Dendritic cell treated with granulocyte-macrophage colony-stimulating factor and Interleukin-4, amounts not matched to agents 40 ng/mL and 50 ng/mL, for 4 days (primary cell): ENCODE results near the gene ZNF787.
A peak's percentile ranks its signal among the peaks of the same experiment; 100 is the strongest.
"Not testable (repeated sequence)": the region's sequence is repeated elsewhere in the genome, so short reads cannot be mapped to it uniquely, and the experiment has no call there.

ENCODE experiments used
- H3K27ac Mint-ChIP-seq: one replicate; pipeline ENCODE4 v1.8.0; 2022; ENCODE audit warnings: mild to moderate bottlenecking, mixed read lengths
- H3K27me3 Mint-ChIP-seq: one replicate; pipeline ENCODE4 v1.8.0; 2022; ENCODE audit warnings: mild to moderate bottlenecking, mixed read lengths
- H3K36me3 Mint-ChIP-seq: one replicate; pipeline ENCODE4 v1.8.0; 2022; ENCODE audit warnings: low read depth, mixed read lengths
- H3K4me1 Mint-ChIP-seq: one replicate; pipeline ENCODE4 v1.8.0; 2022; ENCODE audit warnings: low read depth, mixed read lengths
- H3K4me3 Mint-ChIP-seq: one replicate; pipeline ENCODE4 v1.8.0; 2022; ENCODE audit warnings: mild to moderate bottlenecking, moderate library complexity, mixed read lengths
- H3K9me3 Mint-ChIP-seq: one replicate; pipeline ENCODE4 v1.8.0; 2022; ENCODE audit warnings: mixed read lengths
- intact Hi-C: fragments of 100-400 bp; cut with micrococcal nuclease; formaldehyde crosslinking; loops from one replicate; pipeline ENCODE4 v1.15.0; 2022

Gene ZNF787

DNA sequence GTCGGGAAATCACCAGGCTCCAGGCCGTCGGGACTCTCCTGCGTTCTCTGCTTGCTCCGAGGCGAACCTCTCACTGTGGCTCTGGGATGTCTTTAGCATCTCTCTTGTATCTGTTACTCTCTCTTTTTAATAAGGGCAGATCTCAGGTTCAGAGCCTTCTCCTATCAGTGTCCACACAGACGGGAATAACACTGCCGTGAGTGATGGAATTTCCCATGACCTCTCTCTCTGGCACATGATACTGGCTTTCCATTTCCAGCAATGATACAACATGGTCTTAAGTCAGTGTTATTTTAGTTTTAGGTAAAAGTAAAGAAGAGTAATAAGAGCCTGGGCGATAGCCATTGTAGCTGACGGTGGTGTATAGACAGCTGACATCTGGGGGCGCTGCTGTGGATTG is 29.3 kb upstream of the ZNF787 start:
- H3K27ac Mint-ChIP-seq = no peak overlapping the region
- H3K27me3 Mint-ChIP-seq = no peaks in the 10 kb centered on the region
- peaks cover 55% of the 10 kb centered on the region for H3K36me3 Mint-ChIP-seq
- H3K4me3 Mint-ChIP-seq = no peak overlapping the region
- intact Hi-C loops = no loop called here
- no peaks in the 10 kb centered on the region for H3K9me3 Mint-ChIP-seq
- H3K4me1 Mint-ChIP-seq = no peaks in the 10 kb centered on the region

GRCh38 chr19:56149656-56150038 is 28.6 kb upstream of the ZNF787 start:
- Mint-ChIP-seq H3K27ac (no peak overlapping the region), H3K4me3 (no peak overlapping the region), H3K27me3 (no peaks in the 10 kb centered on the region), H3K9me3 (no peaks in the 10 kb centered on the region), H3K4me1 (no peaks in the 10 kb centered on the region), H3K36me3 (peaks cover 48% of the 10 kb centered on the region)
- intact Hi-C loops = no loop called here

DNA sequence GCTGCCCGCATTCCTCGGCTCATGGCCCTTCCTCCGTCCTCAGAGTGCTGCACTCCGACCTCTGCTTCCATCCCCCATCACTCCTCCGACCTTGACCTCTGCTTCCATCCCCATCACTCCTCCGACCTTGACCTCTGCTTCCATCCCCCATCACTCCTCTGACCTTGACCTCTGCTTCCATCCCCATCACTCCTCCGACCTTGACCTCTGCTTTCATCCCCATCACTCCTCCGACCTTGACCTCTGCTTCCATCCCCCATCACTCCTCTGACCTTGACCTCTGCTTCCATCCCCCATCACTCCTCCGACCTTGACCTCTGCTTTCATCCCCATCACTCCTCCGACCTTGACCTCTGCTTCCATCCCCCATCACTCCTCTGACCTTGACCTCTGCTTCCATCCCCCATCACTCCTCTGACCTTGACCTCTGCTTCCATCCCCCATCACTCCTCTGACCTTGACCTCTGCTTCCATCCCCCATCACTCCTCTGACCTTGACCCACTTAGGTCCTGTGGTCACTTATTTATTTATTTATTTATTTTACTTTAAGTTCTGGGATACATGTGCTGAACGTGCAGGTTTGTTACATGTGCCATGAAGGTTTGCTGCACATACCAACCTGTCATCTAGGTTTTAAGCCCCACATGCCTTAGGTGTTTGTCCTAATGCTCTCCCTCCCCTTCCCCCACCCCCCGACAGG is 28.0 kb upstream of the ZNF787 start:
- H3K27ac Mint-ChIP-seq, intact Hi-C loops, H3K4me3 Mint-ChIP-seq, H3K9me3 Mint-ChIP-seq, H3K4me1 Mint-ChIP-seq, H3K27me3 Mint-ChIP-seq: not testable (repeated sequence)
- H3K36me3 Mint-ChIP-seq = peaks cover 46% of the 10 kb centered on the region

- H3K36me3 Mint-ChIP-seq = peaks cover 46% of the 10 kb centered on the region
- intact Hi-C loops = no loop called here
- peaks cover 12% of the 10 kb centered on the region for H3K4me1 Mint-ChIP-seq
- no peak overlapping the region for H3K4me3 Mint-ChIP-seq
- H3K27me3 Mint-ChIP-seq = no peaks in the 10 kb centered on the region
- H3K27ac Mint-ChIP-seq = no peak overlapping the region
- H3K9me3 Mint-ChIP-seq = no peaks in the 10 kb centered on the region
Observed at GRCh38 chr19:56148096-56148495, 27.0 kb upstream of the ZNF787 start.

DNA sequence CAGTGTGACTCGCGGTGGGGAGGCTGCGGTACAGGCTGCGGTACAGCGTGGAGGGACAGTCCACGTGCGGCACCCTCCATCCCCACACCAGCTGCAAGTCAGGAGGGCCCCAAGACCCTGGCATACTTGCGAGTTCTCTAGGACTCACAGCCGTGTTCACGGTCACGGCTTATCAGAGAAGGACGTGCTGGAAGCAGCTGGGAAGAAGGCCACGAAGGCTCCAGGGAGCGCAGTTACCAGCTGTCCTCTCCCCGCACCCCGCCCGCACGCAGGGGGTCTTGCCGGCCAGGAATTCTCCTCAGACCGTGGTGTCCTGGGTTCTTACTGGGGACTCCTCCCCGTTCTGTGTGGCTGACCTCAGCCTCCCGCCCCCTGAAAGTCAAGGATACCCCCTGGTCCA is 26.2 kb upstream of the ZNF787 start:
- intact Hi-C loops = no loop called here
- H3K27me3 Mint-ChIP-seq = no peaks in the 10 kb centered on the region
- H3K27ac Mint-ChIP-seq = no peak overlapping the region
- no peak overlapping the region for H3K4me3 Mint-ChIP-seq
- H3K36me3 Mint-ChIP-seq = peaks cover 46% of the 10 kb centered on the region
- H3K4me1 Mint-ChIP-seq = peaks cover 18% of the 10 kb centered on the region
- H3K9me3 Mint-ChIP-seq = no peaks in the 10 kb centered on the region

GRCh38 chr19:56146904-56147303 is 25.8 kb upstream of the ZNF787 start:
- Mint-ChIP-seq H3K36me3 (peaks cover 46% of the 10 kb centered on the region), H3K9me3 (no peaks in the 10 kb centered on the region), H3K27ac (no peak overlapping the region), H3K4me1 (peaks cover 20% of the 10 kb centered on the region), H3K27me3 (no peaks in the 10 kb centered on the region), H3K4me3 (no peak overlapping the region)
- intact Hi-C loops = no loop called here

- H3K27ac Mint-ChIP-seq = no peak overlapping the region
- no peak overlapping the region for H3K4me3 Mint-ChIP-seq
- peaks cover 23% of the 10 kb centered on the region for H3K4me1 Mint-ChIP-seq
- peaks cover 52% of the 10 kb centered on the region for H3K36me3 Mint-ChIP-seq
- H3K27me3 Mint-ChIP-seq = no peaks in the 10 kb centered on the region
- intact Hi-C loops = no loop called here
- no peaks in the 10 kb centered on the region for H3K9me3 Mint-ChIP-seq
Observed at GRCh38 chr19:56145698-56146097, 24.6 kb upstream of the ZNF787 start.

- intact Hi-C loops = no loop called here
- no peak overlapping the region for H3K4me3 Mint-ChIP-seq
- H3K27me3 Mint-ChIP-seq = no peaks in the 10 kb centered on the region
- H3K27ac Mint-ChIP-seq = no peak overlapping the region
- H3K36me3 Mint-ChIP-seq = peaks cover 46% of the 10 kb centered on the region
- peaks cover 30% of the 10 kb centered on the region for H3K4me1 Mint-ChIP-seq
- no peaks in the 10 kb centered on the region for H3K9me3 Mint-ChIP-seq
Observed at GRCh38 chr19:56144831-56145230, 23.7 kb upstream of the ZNF787 start.

DNA sequence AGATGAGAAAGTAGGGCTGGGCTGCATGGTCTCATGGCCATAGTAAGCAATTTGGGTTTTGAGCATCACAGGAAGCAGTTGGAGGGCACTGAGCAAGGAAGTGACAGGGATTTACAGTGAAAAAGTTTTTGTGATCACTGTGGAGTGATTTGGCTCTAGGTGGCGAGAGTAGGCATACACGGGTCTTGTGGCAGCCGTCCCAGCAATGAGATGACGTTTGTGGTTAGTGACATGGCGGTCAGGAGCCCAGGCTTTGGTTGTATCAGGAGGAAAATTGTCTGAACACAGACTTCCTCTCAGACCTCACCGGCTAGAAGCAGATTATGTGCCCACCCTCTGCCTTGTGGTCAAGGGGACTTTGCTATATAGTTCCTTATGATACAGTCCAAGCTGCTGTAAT is 23.3 kb upstream of the ZNF787 start:
- Mint-ChIP-seq H3K27me3 (no peaks in the 10 kb centered on the region), H3K9me3 (no peaks in the 10 kb centered on the region), H3K4me3 (no peak overlapping the region), H3K4me1 (peaks cover 34% of the 10 kb centered on the region), H3K36me3 (peaks cover 41% of the 10 kb centered on the region), H3K27ac (no peak overlapping the region)
- intact Hi-C loops = no loop called here

- Mint-ChIP-seq H3K9me3 (no peaks in the 10 kb centered on the region), H3K27me3 (no peaks in the 10 kb centered on the region), H3K4me1 (peaks cover 46% of the 10 kb centered on the region), H3K4me3 (no peak overlapping the region), H3K27ac (no peak overlapping the region), H3K36me3 (peaks cover 27% of the 10 kb centered on the region)
- intact Hi-C loops = no loop called here
Observed at GRCh38 chr19:56142897-56143434, 21.9 kb upstream of the ZNF787 start.

DNA sequence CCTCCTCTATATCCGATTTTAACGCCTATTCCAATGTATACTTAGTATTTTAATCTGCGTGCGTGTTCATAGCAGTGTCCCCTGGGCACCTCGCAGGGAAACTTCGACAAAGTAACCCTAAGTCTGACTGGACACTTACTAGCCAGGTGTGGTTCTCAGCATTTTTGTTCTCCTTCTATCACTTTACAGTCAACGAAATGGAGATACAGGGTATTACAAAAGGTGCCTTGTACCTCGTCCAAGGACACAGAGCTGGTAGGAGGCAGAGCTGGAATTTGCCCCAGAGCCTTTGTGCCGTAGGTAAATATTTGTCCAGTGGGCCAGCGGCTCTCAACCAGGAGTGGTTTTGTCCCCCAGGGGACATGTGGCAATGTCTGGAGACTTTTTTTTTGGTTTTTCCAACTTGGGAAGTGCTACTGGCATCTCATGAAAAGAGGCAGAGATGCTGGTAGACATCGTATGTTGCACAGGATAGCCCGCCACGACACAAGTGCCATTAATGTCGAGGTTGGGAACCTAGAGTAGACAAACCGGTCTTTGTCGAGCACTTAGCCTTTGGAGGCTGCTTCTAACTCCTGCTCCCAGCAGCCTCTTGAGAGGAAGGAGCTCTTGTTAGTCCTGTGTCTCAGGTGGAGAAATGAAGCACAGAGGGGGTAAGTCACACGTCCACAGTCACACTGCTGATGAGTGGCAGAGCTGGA is 21.1 kb upstream of the ZNF787 start:
- intact Hi-C loops = no loop called here
- Mint-ChIP-seq H3K9me3 (no peaks in the 10 kb centered on the region), H3K36me3 (peaks cover 20% of the 10 kb centered on the region), H3K4me3 (peak overlapping the region; percentile 73), H3K4me1 (peaks cover 49% of the 10 kb centered on the region), H3K27ac (no peak overlapping the region), H3K27me3 (no peaks in the 10 kb centered on the region)

- intact Hi-C loops = no loop called here
Observed at GRCh38 chr19:56141417-56141993, 20.4 kb upstream of the ZNF787 start.

DNA sequence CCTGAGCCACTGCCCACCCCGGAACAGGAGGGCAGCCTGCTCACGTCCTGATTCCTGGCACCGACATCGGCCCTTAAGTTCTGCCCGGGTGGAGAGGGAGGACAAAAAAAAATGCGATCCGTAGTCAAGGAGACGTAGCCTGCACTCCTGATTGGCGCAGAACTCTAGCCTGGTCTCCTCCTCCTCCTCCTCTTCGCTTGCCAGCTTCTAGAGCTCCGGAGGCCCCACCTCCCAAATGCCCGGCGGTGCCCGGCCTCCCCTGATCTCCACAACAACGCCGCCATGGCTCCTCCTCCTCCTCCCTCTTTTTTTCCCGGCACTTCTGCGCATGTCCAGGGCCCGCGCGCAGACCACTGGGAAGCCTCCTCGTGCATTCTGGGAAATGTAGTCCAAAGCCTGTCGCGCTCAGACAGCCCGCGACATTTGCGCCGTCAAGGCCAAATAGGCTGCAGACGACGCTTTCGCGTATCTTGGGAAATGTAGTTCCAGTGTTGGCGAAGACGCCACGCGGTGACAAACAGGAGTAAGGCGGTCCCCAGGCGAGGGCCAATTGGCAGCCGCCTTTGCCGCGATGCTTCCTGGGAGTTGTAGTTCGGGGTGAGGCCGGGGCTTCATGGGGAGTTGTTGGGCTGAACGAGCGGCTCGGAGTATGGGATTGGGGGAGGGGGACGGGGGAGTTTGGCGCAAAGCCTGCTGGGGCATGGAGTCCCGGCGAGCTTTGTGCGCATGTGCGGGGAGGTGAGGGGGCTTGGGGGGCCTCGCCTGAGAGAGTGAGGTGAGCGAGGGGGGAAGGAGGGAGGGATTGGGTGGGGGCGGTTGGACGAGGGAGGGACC is 19.7 kb upstream of the ZNF787 start, which contains the start of gene ZNF444:
TSS of gene ZNF444 (plus strand) at position 705 of the 834 bp plus-strand sequence. CDS start 5,625 bp downstream, outside the sequence.
- peak within 1 kb of the TSS; percentile 91 for H3K27ac Mint-ChIP-seq
- H3K9me3 Mint-ChIP-seq = no peaks in the 10 kb centered on the region
- H3K36me3 Mint-ChIP-seq = peaks cover 6% of the 10 kb centered on the region
- peak within 1 kb of the TSS; percentile 73 for H3K4me3 Mint-ChIP-seq
- peaks cover 49% of the 10 kb centered on the region for H3K4me1 Mint-ChIP-seq
- H3K27me3 Mint-ChIP-seq = no peaks in the 10 kb centered on the region
- intact Hi-C loops = loop anchor here (1.0 kb wide), 2 partner anchors 19 to 35 kb away; partner anchors contain the start of gene ZNF787

More at GRCh38 chr19:56141417-56141993, 20.4 kb upstream of the ZNF787 start:
- peaks cover 13% of the 10 kb centered on the region for H3K36me3 Mint-ChIP-seq
- H3K4me3 Mint-ChIP-seq = peak overlapping the region; percentile 73
- H3K27ac Mint-ChIP-seq = peak overlapping the region; percentile 91
- no peaks in the 10 kb centered on the region for H3K27me3 Mint-ChIP-seq
- peaks cover 49% of the 10 kb centered on the region for H3K4me1 Mint-ChIP-seq
- no peaks in the 10 kb centered on the region for H3K9me3 Mint-ChIP-seq
